CD14-positive monocyte (primary cell): ENCODE results near the gene EPHA3. TPM values are rescaled to one million over a fixed set of nuclear protein-coding genes. Genes with fewer than 3 reads are reported as not detected.

Experiments
- DNase-seq, 3 donors: peaks; one replicate each; pipeline ENCODE4 v3.0.0-alpha.2; 2011 to 2022
- H2AFZ ChIP-seq: 2 replicates; pipeline ENCODE4 v1.6.0; 2012; ENCODE audit warnings: mild to moderate bottlenecking, low read depth, low read length, inconsistent platforms; ENCODE audit not compliant: insufficient read depth, poor library complexity, severe bottlenecking
- H3K27ac ChIP-seq, 2 donors: 1 replicate in 1 of 2; 2 replicates in 1 of 2; pipeline ENCODE4 v1.5.1; 2012 to 2013; ENCODE audit warnings: low read length in 2 of 2, control low read depth in 1 of 2, inconsistent platforms in 1 of 2, low read depth in 1 of 2, mild to moderate bottlenecking in 1 of 2
- H3K27me3 ChIP-seq, 2 donors: one replicate each; pipeline versions ENCODE4 v1.6.0 to v1.6.1; 2011 to 2013; ENCODE audit warnings: low read length in 2 of 2; ENCODE audit not compliant: control insufficient read depth in 2 of 2, insufficient read depth in 2 of 2
- H3K36me3 ChIP-seq, 2 donors: replicated peaks in 1 of 2; 1 replicate in 1 of 2; 2 replicates in 1 of 2; pipeline versions ENCODE4 v1.5.1 to v1.6.1; 2012 to 2013; ENCODE audit warnings: low read length in 2 of 2, control low read depth in 1 of 2, inconsistent platforms in 1 of 2, mild to moderate bottlenecking in 1 of 2; ENCODE audit not compliant: insufficient read depth in 2 of 2, control insufficient read depth in 1 of 2
- H3K4me1 ChIP-seq, 2 donors: 1 replicate in 1 of 2; 2 replicates in 1 of 2; pipeline versions ENCODE4 v1.5.1 to v1.6.1; 2012 to 2013; ENCODE audit warnings: low read length in 2 of 2, control low read depth in 1 of 2, inconsistent platforms in 1 of 2, mild to moderate bottlenecking in 1 of 2, moderate library complexity in 1 of 2; ENCODE audit not compliant: insufficient read depth in 2 of 2, control insufficient read depth in 1 of 2
- H3K4me2 ChIP-seq: replicated peaks from 2 replicates; pipeline ENCODE3; 2012; ENCODE audit warnings: low read length, moderate library complexity, mild to moderate bottlenecking; ENCODE audit not compliant: poor library complexity, severe bottlenecking; ENCODE audit errors: extremely low read depth
- H3K4me3 ChIP-seq, 3 experiments: fragments of 200-600 bp in 1 of 3; sonication (generic) in 1 of 3; replicated peaks in 1 of 3; 1 replicate in 2 of 3; 2 replicates in 1 of 3; pipeline ENCODE4 v1.5.1; 2011 to 2013; ENCODE audit warnings: low read length in 3 of 3, mild to moderate bottlenecking in 3 of 3, control low read depth in 2 of 3, low read depth in 2 of 3, inconsistent platforms in 1 of 3, moderate library complexity in 1 of 3
- H3K79me2 ChIP-seq: 2 replicates; pipeline ENCODE4 v1.6.0; 2012; ENCODE audit warnings: mild to moderate bottlenecking, control low read depth, inconsistent platforms, low read length, moderate library complexity; ENCODE audit not compliant: insufficient read depth
- H3K9ac ChIP-seq: 2 replicates; pipeline ENCODE4 v1.6.0; 2017; ENCODE audit warnings: low read length, mild to moderate bottlenecking; ENCODE audit not compliant: insufficient read depth, poor library complexity, severe bottlenecking
- H3K9me3 ChIP-seq, 2 donors: replicated peaks in 1 of 2; 1 replicate in 1 of 2; 2 replicates in 1 of 2; pipeline versions ENCODE4 v1.5.1 to v1.6.1; 2012 to 2013; ENCODE audit warnings: low read length in 2 of 2, control low read depth in 1 of 2; ENCODE audit not compliant: control insufficient read depth in 1 of 2, insufficient read depth in 1 of 2
- H4K20me1 ChIP-seq: 2 replicates; pipeline ENCODE4 v1.6.0; 2012; ENCODE audit warnings: mild to moderate bottlenecking, low read length, control low read depth, moderate library complexity; ENCODE audit not compliant: insufficient read depth
- H3K27ac Mint-ChIP-seq, 7 donors: one replicate each; pipeline ENCODE4 v1.8.0; 2020; ENCODE audit warnings: mild to moderate bottlenecking in 7 of 7, mixed read lengths in 7 of 7, moderate library complexity in 6 of 7, inconsistent platforms in 2 of 7
- H3K27me3 Mint-ChIP-seq, 3 donors: one replicate each; pipeline ENCODE4 v1.8.0; 2021 to 2022; ENCODE audit warnings: low read depth in 3 of 3, mild to moderate bottlenecking in 3 of 3, mixed read lengths in 3 of 3, moderate library complexity in 3 of 3, inconsistent platforms in 1 of 3
- H3K36me3 Mint-ChIP-seq, 2 donors: one replicate each; pipeline ENCODE4 v1.8.0; 2020; ENCODE audit warnings: mixed read lengths in 2 of 2, inconsistent platforms in 1 of 2, mild to moderate bottlenecking in 1 of 2
- H3K4me1 Mint-ChIP-seq: one replicate; pipeline ENCODE4 v1.8.0; 2020; ENCODE audit warnings: mild to moderate bottlenecking, mixed read lengths
- H3K4me3 Mint-ChIP-seq, 2 donors: one replicate each; pipeline ENCODE4 v1.8.0; 2020; ENCODE audit warnings: mild to moderate bottlenecking in 2 of 2, mixed read lengths in 2 of 2, moderate library complexity in 1 of 2
- H3K9me3 Mint-ChIP-seq, 7 donors: one replicate each; pipeline ENCODE4 v1.8.0; 2020 to 2022; ENCODE audit warnings: mixed read lengths in 7 of 7, mild to moderate bottlenecking in 6 of 7, moderate library complexity in 6 of 7, inconsistent platforms in 2 of 7
- CTCF ChIP-seq: fragments of 200-600 bp; IDR thresholded peaks from one replicate; pipeline ENCODE4 v1.8.0; 2022; ENCODE audit warnings: antibody characterized with exemption, mild to moderate bottlenecking
- WGBS: methylation state at CpG from one replicate; pipeline ENCODE4 v1.1.5; 2013; ENCODE audit warnings: missing lambda C conversion rate; ENCODE audit not compliant: insufficient coverage; 5-methylcytosine and 5-hydroxymethylcytosine counted together
- intact Hi-C, 2 donors: fragments of 100-400 bp; cut with micrococcal nuclease; formaldehyde crosslinking; loops; one replicate each; pipeline versions ENCODE4 v1.15.0 to v1.15.1; 2023
- polyA plus RNA-seq, 3 donors: library from polyadenylated mRNA; depleted of rRNA in 1 of 3; unstranded in 2 of 3; stranded (reverse) in 1 of 3; fragments of 300-500 nt in 2 of 3; fragments of >200 nt in 1 of 3; fragmentation: Illumina TruSeq in 2 of 3; gene quantifications; 1 replicate in 2 of 3; 2 replicates in 1 of 3; pipeline ENCODE4 v1.2.3, GENCODE V29; 2012 to 2021

The EPHA3 gene
- polyA plus RNA-seq, 3 donors: not detected

DNA sequence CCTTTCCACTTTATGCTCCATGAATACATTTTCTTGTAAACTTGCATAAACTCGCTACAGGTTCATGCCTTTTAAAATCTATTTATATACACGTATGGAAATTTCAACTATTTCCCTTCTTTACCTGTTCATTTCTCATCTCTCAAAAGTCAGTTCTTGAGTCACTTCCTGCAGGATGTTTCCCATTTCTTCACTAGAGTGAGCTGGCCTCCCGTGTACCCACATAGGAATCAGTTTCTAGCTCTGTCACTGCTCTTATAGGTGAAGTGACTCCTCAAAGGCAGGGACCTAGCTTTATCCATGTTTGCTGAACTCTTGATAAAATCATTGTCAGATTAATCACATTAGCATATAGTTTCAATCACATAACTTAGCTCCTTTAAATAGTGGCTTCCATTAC lies 259.7 kb downstream of the EPHA3 start:
- H3K4me2 ChIP-seq: no peak overlapping the region
- no peaks in the 10 kb centered on the region for H3K9me3 ChIP-seq
- H3K4me1 Mint-ChIP-seq: no peaks in the 10 kb centered on the region
- no peaks in the 10 kb centered on the region for H3K36me3 Mint-ChIP-seq
- H4K20me1 ChIP-seq: no peaks in the 10 kb centered on the region
- H3K4me3 Mint-ChIP-seq: no peak overlapping the region
- no peak overlapping the region for H3K27ac ChIP-seq
- intact Hi-C loops: no loop called here
- no peaks in the 10 kb centered on the region for H3K4me1 ChIP-seq
- WGBS: 93% methylated on average over 3 of the region's 3 CpGs
- peaks cover 0 to 7% (median 3%) of the 10 kb centered on the region in 7 donors for H3K9me3 Mint-ChIP-seq
- H3K27me3 ChIP-seq: no peaks in the 10 kb centered on the region
- H2AFZ ChIP-seq: no peak overlapping the region
- H3K79me2 ChIP-seq: no peaks in the 10 kb centered on the region
- no peaks in the 10 kb centered on the region for H3K27me3 Mint-ChIP-seq
- no peak for TF ChIP-seq CTCF
- no peak overlapping the region for H3K27ac Mint-ChIP-seq
- H3K4me3 ChIP-seq: no peak overlapping the region
- no peaks in the 10 kb centered on the region for H3K36me3 ChIP-seq
- H3K9ac ChIP-seq: no peak overlapping the region
- DNase-seq: no peak

- peaks cover 0 to 7% (median 3%) of the 10 kb centered on the region in 7 donors for H3K9me3 Mint-ChIP-seq
- Histone ChIP-seq H3K9ac (no peak overlapping the region), H3K27me3 (no peaks in the 10 kb centered on the region), H3K79me2 (no peaks in the 10 kb centered on the region), H3K27ac (no peak overlapping the region), H4K20me1 (no peaks in the 10 kb centered on the region), H2AFZ (no peak overlapping the region), H3K9me3 (no peaks in the 10 kb centered on the region), H3K4me3 (no peak overlapping the region), H3K4me2 (no peak overlapping the region), H3K4me1 (no peaks in the 10 kb centered on the region), H3K36me3 (no peaks in the 10 kb centered on the region)
- no peak overlapping the region for H3K4me3 Mint-ChIP-seq
- H3K27me3 Mint-ChIP-seq: no peaks in the 10 kb centered on the region
- H3K36me3 Mint-ChIP-seq: no peaks in the 10 kb centered on the region
- no peaks in the 10 kb centered on the region for H3K4me1 Mint-ChIP-seq
- H3K27ac Mint-ChIP-seq: no peak overlapping the region
- 80% methylated on average over 1 of the region's 3 CpGs for WGBS
- intact Hi-C loops: no loop called here
- no peak for TF ChIP-seq CTCF
- no peak for DNase-seq
Measured at GRCh38 chr3:89368846-89369245, 261.4 kb downstream of the EPHA3 start.
